AG04449 (cell line): ENCODE results near the gene ATXN1.

ENCODE experiments used
- CTCF ChIA-PET: fragments of 350-600 bp; formaldehyde crosslinking; extraction: SDS; loops from one replicate; lab custom pipeline; 2021; ENCODE audit warnings: antibody characterized with exemption; lab: Yijun Ruan, JAX
- POLR2A ChIA-PET: fragments of 400-600, 350-600 bp; formaldehyde crosslinking; extraction: SDS; loops from one replicate; lab custom pipeline; 2020; ENCODE audit warnings: antibody characterized with exemption, inconsistent platforms; lab: Yijun Ruan, JAX
- DNase-seq: peaks from one replicate; pipeline ENCODE4 v3.0.0-alpha.2; 2010; ENCODE audit warnings: low read depth, low spot score
- H3K4me3 ChIP-seq: 2 replicates; pipeline ENCODE4 v1.5.1; 2011; ENCODE audit warnings: low read depth, mild to moderate bottlenecking, control low read depth, low read length
- TF ChIP-seq, protein P1 (sequence below): IDR thresholded peaks from one replicate; pipeline ENCODE4 v1.5.1; 2011; ENCODE audit warnings: mild to moderate bottlenecking, moderate library complexity, low read length, control low read depth, inconsistent platforms; ENCODE audit not compliant: insufficient read depth; ENCODE audit errors: missing control alignments

The ATXN1 gene

DNA sequence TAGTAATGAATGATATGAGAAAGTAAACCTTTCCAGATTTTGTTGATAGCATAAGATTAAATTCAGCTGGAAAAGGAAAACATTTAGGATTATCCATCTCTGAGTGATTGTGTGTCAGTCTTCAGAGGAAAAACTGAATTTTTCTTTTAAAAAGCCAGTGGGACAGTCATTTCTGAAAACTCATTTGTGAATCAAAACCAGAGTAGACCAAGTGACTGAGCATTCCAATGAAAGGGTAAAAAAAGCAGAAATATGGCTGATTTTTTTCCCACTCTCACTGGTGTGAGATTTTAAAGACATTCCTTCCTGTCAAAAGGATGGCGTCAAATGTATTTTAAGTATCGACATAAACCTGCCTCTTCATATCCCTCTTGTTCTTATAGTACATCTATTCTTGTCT is 308.9 kb downstream of the ATXN1 start:
- H3K4me3 ChIP-seq, result no peak overlapping the region
- TF ChIP-seq, protein P1, sequence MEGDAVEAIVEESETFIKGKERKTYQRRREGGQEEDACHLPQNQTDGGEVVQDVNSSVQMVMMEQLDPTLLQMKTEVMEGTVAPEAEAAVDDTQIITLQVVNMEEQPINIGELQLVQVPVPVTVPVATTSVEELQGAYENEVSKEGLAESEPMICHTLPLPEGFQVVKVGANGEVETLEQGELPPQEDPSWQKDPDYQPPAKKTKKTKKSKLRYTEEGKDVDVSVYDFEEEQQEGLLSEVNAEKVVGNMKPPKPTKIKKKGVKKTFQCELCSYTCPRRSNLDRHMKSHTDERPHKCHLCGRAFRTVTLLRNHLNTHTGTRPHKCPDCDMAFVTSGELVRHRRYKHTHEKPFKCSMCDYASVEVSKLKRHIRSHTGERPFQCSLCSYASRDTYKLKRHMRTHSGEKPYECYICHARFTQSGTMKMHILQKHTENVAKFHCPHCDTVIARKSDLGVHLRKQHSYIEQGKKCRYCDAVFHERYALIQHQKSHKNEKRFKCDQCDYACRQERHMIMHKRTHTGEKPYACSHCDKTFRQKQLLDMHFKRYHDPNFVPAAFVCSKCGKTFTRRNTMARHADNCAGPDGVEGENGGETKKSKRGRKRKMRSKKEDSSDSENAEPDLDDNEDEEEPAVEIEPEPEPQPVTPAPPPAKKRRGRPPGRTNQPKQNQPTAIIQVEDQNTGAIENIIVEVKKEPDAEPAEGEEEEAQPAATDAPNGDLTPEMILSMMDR, result no peak
- ChIA-PET CTCF (interaction anchor here (1.0 kb wide), 1 partner anchor 311 kb away, joined by 3 read pairs; no protein-coding TSS in a partner anchor), POLR2A (interaction anchor here (0.7 kb wide), 1 partner anchor 28 kb away, joined by 3 read pairs; no protein-coding TSS in a partner anchor)
- no peak for DNase-seq

DNA sequence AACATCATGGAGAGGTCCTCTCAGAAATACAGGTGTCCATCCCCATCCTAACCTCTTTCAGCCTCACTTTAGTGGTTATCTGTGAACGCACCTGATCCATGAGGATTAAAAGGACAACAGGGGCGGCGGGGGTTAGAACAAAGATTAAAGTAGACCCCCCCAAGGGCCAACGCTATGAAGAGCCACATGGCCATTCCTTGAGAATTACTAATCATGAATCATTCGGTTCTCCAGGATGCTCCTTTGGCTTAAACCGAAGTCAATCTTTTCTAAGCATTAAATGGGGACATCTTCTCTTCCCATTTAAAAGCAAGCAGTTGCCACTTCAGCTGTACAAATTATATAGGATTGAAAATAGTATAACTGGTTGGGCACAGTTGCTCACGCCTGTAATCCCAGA is 310.4 kb downstream of the ATXN1 start:
- ChIA-PET CTCF (interaction anchor here (1.0 to 1.3 kb wide), 3 partner anchors 41 to 64 kb away, joined by 3 read pairs; no protein-coding TSS in a partner anchor), POLR2A (interaction anchor here (0.6 to 1.3 kb wide), 5 partner anchors 22 to 232 kb away, joined by 3 to 5 read pairs (median 3); no protein-coding TSS in a partner anchor)
- H3K4me3 ChIP-seq, result no peak overlapping the region
- TF ChIP-seq, protein P1, result no peak
- DNase-seq, result no peak

DNA sequence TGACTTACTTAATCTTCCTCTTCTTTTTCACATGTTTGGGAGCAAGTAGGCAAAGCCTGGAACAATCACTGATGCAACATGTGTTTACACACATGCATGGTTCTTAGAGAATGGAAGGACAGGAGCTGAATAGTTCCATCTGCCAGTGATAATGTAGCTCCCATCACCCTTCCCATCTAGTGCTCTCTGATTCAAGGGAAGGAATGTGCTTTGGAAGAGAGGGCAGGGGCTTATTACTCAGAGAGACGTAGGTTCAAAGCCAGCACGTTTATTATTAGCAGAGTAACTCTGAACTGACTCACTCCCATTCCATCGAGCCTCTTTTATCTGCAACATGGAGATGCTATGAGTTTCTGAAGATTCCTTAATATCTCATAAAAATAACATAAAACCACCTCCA is 311.0 kb downstream of the ATXN1 start:
- CTCF ChIA-PET, result interaction anchor here (1.0 to 1.3 kb wide), 4 partner anchors 11 to 64 kb away, joined by 3 to 4 read pairs (median 3); no protein-coding TSS in a partner anchor
- peak; percentile 85 for DNase-seq
- POLR2A ChIA-PET, result interaction anchor here (0.6 to 1.3 kb wide), 6 partner anchors 22 to 233 kb away, joined by 3 to 5 read pairs (median 3); no protein-coding TSS in a partner anchor
- TF ChIP-seq, protein P1, result no peak
- H3K4me3 ChIP-seq, result no peak overlapping the region

DNA sequence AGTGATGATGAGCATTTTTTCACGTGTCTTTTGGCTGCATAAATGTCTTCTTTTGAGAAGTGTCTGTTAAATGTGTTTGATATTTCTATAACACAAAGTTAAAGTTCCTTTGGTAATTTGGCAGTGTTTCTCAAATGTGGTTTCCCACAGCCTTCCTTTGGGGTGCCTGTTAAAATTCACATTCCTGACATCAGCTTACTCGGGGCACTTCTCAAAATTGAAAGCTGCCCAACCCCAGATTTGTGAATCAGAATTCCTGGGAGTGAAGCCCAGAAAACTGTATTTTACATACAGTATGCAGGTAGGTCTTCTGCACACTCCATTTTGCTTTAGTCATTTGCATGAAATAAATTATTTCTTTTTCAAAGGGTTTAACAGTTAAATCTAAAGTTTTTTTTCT is 315.0 kb downstream of the ATXN1 start:
- no peak for DNase-seq
- H3K4me3 ChIP-seq, result no peak overlapping the region
- TF ChIP-seq, protein P1, result no peak
- POLR2A ChIA-PET, result no interaction called here
- CTCF ChIA-PET, result no interaction called here

DNA sequence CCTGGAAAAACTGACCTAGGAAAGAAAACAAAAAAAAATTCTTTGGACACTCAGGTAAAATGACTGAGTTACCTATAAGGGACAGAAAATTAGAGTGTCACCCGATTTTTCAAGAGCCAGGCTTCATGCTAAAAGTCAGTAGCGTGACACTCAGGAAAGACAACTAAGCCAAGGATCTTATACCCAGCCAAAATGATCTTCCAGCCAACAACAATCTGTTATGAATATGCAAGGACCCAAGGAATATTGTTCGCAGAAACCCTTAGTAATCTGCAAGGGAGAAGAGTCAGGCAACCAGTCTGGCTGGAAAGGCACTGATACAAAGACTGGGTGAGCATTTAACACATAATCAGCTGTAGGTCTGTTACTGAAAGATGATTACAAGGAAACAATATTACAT is 319.2 kb downstream of the ATXN1 start:
- ChIA-PET CTCF (interaction anchor here (0.8 to 1.0 kb wide), 2 partner anchors 10 to 154 kb away, joined by 3 read pairs; no protein-coding TSS in a partner anchor), POLR2A (no interaction called here)
- H3K4me3 ChIP-seq, result no peak overlapping the region

DNA sequence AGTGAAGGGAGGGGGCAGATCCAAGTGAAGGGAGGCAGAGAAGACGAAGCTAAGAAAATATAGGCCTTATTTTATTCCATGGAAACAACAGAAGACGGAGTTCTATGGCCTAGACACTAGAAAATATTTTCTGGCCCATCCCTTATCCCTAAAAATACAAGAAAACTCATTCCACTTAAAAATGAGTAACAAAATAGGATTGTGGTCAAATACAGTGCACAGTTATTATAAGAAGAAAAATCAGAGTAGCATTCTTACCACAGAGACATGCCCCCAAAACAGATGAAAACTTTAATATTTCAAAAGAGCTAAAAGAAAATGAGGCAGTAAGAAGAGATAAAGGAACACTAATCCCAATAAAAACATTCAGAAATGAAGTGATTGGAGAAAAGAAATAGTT is 320.0 kb downstream of the ATXN1 start:
- POLR2A ChIA-PET, result no interaction called here
- CTCF ChIA-PET, result interaction anchor here (0.5 to 1.5 kb wide), 2 partner anchors 32 to 38 kb away, joined by 3 to 6 read pairs; no protein-coding TSS in a partner anchor
- DNase-seq, result no peak
- TF ChIP-seq, protein P1, result no peak
- H3K4me3 ChIP-seq, result no peak overlapping the region

More for the DNA sequence above, 319.2 kb downstream of the ATXN1 start:
- no peak for DNase-seq
- TF ChIP-seq, protein P1, result no peak
